SK-N-SH (cell line): Measurements from ENCODE around the gene WDR82. TPM values are rescaled to one million over a fixed set of nuclear protein-coding genes. Genes with fewer than 3 reads are reported as not detected.

Source experiments
- CTCF ChIA-PET: fragments of 300-600, 350-600 bp; formaldehyde crosslinking; extraction: SDS; loops from one replicate; lab custom pipeline; 2021; lab: Yijun Ruan, JAX
- POLR2A ChIA-PET: fragments of 350-600 bp; sonication (Branson Sonifier 250); formaldehyde crosslinking; extraction: SDS; loops from one replicate; lab custom pipeline; 2020; ENCODE audit warnings: antibody characterized with exemption, inconsistent platforms; lab: Yijun Ruan, JAX
- DNase-seq: peaks from one replicate; pipeline ENCODE4 v3.0.0; 2012
- H2AFZ ChIP-seq: fragments of 200-600 bp; sonication (generic); 2 replicates; pipeline ENCODE4 v1.8.1; 2016; ENCODE audit warnings: antibody characterized with exemption, mild to moderate bottlenecking, low read depth
- H3F3A ChIP-seq: fragments of 200-600 bp; sonication (generic); replicated peaks from 2 replicates; pipeline ENCODE3; 2016; ENCODE audit warnings: antibody characterized with exemption, mild to moderate bottlenecking; ENCODE audit not compliant: insufficient read depth
- H3K27ac ChIP-seq, 2 experiments: fragments of 200-500 bp in 1 of 2; fragments of 200-600 bp in 1 of 2; sonication (Bioruptor generic) in 1 of 2; sonication (generic), shearing (Covaris generic) in 1 of 2; 2 replicates each; pipeline versions ENCODE4 v1.5.1 to v1.6.1; 2014 to 2016; ENCODE audit warnings: low read depth in 2 of 2, inconsistent platforms in 1 of 2, low read length in 1 of 2, mild to moderate bottlenecking in 1 of 2, mixed read lengths in 1 of 2
- H3K27me3 ChIP-seq: fragments of 200-600 bp; sonication (generic), shearing (Covaris generic); 2 replicates; pipeline ENCODE4 v1.6.1; 2016; ENCODE audit warnings: mixed run types; ENCODE audit not compliant: insufficient read depth
- H3K36me3 ChIP-seq, 2 experiments: fragments of 200-500 bp in 1 of 2; fragments of 200-600 bp in 1 of 2; sonication (Bioruptor generic) in 1 of 2; sonication (generic) in 1 of 2; replicated peaks in 1 of 2; 2 replicates each; pipeline versions ENCODE3 to v1.5.1; 2014 to 2016; ENCODE audit warnings: low read length in 1 of 2, mild to moderate bottlenecking in 1 of 2; ENCODE audit not compliant: insufficient read depth in 2 of 2, control insufficient read depth in 1 of 2
- H3K4me1 ChIP-seq, 2 experiments: fragments of 200-500 bp in 1 of 2; fragments of 200-600 bp in 1 of 2; sonication (Bioruptor generic) in 1 of 2; sonication (generic), shearing (Covaris generic) in 1 of 2; 2 replicates each; pipeline versions ENCODE4 v1.5.1 to v1.6.1; 2014 to 2016; ENCODE audit warnings: low read depth in 1 of 2, low read length in 1 of 2, mixed run types in 1 of 2; ENCODE audit not compliant: insufficient read depth in 2 of 2, control insufficient read depth in 1 of 2
- H3K4me2 ChIP-seq: fragments of 200-600 bp; sonication (generic), shearing (Covaris generic); 2 replicates; pipeline ENCODE4 v1.6.1; 2017; ENCODE audit warnings: mixed run types
- H3K4me3 ChIP-seq, 2 experiments: fragments of 200-500 bp in 1 of 2; fragments of 200-600 bp in 1 of 2; sonication (Bioruptor generic) in 1 of 2; sonication (generic), shearing (Covaris generic) in 1 of 2; 2 replicates each; pipeline versions ENCODE4 v1.5.1 to v1.8.1; 2014 to 2016; ENCODE audit warnings: low read depth in 2 of 2, inconsistent platforms in 1 of 2, low read length in 1 of 2, mild to moderate bottlenecking in 1 of 2, mixed read lengths in 1 of 2, moderate library complexity in 1 of 2
- H3K79me2 ChIP-seq: fragments of 200-600 bp; sonication (generic); 2 replicates; pipeline ENCODE4 v1.8.1; 2017; ENCODE audit warnings: mild to moderate bottlenecking; ENCODE audit not compliant: insufficient read depth
- H3K9ac ChIP-seq: fragments of 200-600 bp; sonication (generic); 2 replicates; pipeline ENCODE4 v1.6.1; 2017; ENCODE audit warnings: mixed run types
- H3K9me2 ChIP-seq: fragments of 200-600 bp; sonication (generic); 2 replicates; pipeline ENCODE4 v1.6.1; 2017; ENCODE audit warnings: mixed run types
- H3K9me3 ChIP-seq: fragments of 200-600 bp; sonication (generic); 2 replicates; pipeline ENCODE4 v1.6.1; 2017; ENCODE audit warnings: mixed run types, mild to moderate bottlenecking, moderate library complexity
- H4K20me1 ChIP-seq: fragments of 200-600 bp; sonication (generic); 2 replicates; pipeline ENCODE4 v1.6.1; 2017; ENCODE audit warnings: mild to moderate bottlenecking, mixed run types; ENCODE audit not compliant: insufficient read depth
- CHD2 ChIP-seq: fragments of 150-350 bp; IDR thresholded peaks from 2 replicates; pipeline ENCODE4 v1.6.1; 2018; ENCODE audit warnings: low read length; ENCODE audit not compliant: partially characterized antibody
- ELF1 ChIP-seq: IDR thresholded peaks from 2 replicates; pipeline ENCODE4 v1.4.0; 2012
- EZH2phosphoT487 ChIP-seq: fragments of 200-600 bp; sonication (generic); IDR thresholded peaks from 2 replicates; pipeline ENCODE4 v1.6.1; 2017; ENCODE audit warnings: low read depth, mixed run types, mild to moderate bottlenecking, antibody characterized with exemption, moderate library complexity, borderline replicate concordance
- FOSL2 ChIP-seq: IDR thresholded peaks from 2 replicates; pipeline ENCODE4 v1.4.0; 2012; ENCODE audit warnings: low read depth, mild to moderate bottlenecking, moderate library complexity, borderline replicate concordance
- FOXJ3 ChIP-seq: sonication (generic); formaldehyde crosslinking; IDR thresholded peaks from 2 replicates; pipeline ENCODE4 v1.5.1; 2020; ENCODE audit warnings: mild to moderate bottlenecking, missing genetic modification reagents
- FOXM1 ChIP-seq: IDR thresholded peaks from 2 replicates; pipeline ENCODE4 v1.4.0; 2012; ENCODE audit warnings: low read depth, mild to moderate bottlenecking
- GABPA ChIP-seq: IDR thresholded peaks from 2 replicates; pipeline ENCODE4 v1.4.0; 2012; ENCODE audit warnings: low read depth, mild to moderate bottlenecking
- JUND ChIP-seq: IDR thresholded peaks from 2 replicates; pipeline ENCODE4 v1.4.0; 2012
- MEF2A ChIP-seq: IDR thresholded peaks from 2 replicates; pipeline ENCODE4 v1.4.0; 2012; ENCODE audit warnings: low read depth, borderline replicate concordance
- MXI1 ChIP-seq: IDR thresholded peaks from 2 replicates; pipeline ENCODE4 v1.6.1; 2012; ENCODE audit warnings: mild to moderate bottlenecking, low read depth, low read length, improper control_type of control experiment
- RAD21 ChIP-seq: IDR thresholded peaks from 2 replicates; pipeline ENCODE4 v1.6.1; 2012; ENCODE audit warnings: mild to moderate bottlenecking, low read length
- RCOR1 ChIP-seq: fragments of 150-350 bp; IDR thresholded peaks from 2 replicates; pipeline ENCODE4 v1.6.1; 2017; ENCODE audit warnings: antibody characterized with exemption, low read length
- TAF1 ChIP-seq: IDR thresholded peaks from 2 replicates; pipeline ENCODE4 v1.6.1; 2012; ENCODE audit warnings: low read depth, mild to moderate bottlenecking, low read length, moderate library complexity, borderline replicate concordance
- YY1 ChIP-seq: IDR thresholded peaks from 2 replicates; pipeline ENCODE4 v1.4.0; 2012; ENCODE audit warnings: low read depth, mild to moderate bottlenecking
- WGBS: methylation state at CpG from one replicate; pipeline ENCODE4 v1.1.6; 2017; ENCODE audit warnings: low lambda C conversion rate; 5-methylcytosine and 5-hydroxymethylcytosine counted together
- polyA plus RNA-seq, 3 experiments: library from polyadenylated mRNA; depleted of rRNA; stranded (reverse); fragments of >200 nt; gene quantifications; 2 replicates each; pipeline ENCODE4 v1.2.3, GENCODE V29; 2012
- TF ChIP-seq, protein P1 (sequence below): IDR thresholded peaks from 2 replicates; pipeline ENCODE4 v1.4.0; 2012; ENCODE audit warnings: low read depth, borderline replicate concordance
- TF ChIP-seq, protein P2 (sequence below): IDR thresholded peaks from 2 replicates; pipeline ENCODE4; 2012
- TF ChIP-seq, protein P3 (sequence below): fragments of 200-600 bp; sonication (generic); IDR thresholded peaks from 2 replicates; pipeline ENCODE4 v1.6.1; 2017; ENCODE audit warnings: antibody characterized with exemption, mild to moderate bottlenecking, moderate library complexity
- TF ChIP-seq, protein P4 (sequence below): fragments of 150-350 bp; IDR thresholded peaks from 2 replicates; pipeline ENCODE4 v1.6.1; 2017; ENCODE audit warnings: antibody characterized with exemption, low read length, low read depth, borderline replicate concordance

The WDR82 gene
- polyA plus RNA-seq, 1 of the 3 experiments (the other 2 are of a cell fraction), result 41.2 TPM

DNA sequence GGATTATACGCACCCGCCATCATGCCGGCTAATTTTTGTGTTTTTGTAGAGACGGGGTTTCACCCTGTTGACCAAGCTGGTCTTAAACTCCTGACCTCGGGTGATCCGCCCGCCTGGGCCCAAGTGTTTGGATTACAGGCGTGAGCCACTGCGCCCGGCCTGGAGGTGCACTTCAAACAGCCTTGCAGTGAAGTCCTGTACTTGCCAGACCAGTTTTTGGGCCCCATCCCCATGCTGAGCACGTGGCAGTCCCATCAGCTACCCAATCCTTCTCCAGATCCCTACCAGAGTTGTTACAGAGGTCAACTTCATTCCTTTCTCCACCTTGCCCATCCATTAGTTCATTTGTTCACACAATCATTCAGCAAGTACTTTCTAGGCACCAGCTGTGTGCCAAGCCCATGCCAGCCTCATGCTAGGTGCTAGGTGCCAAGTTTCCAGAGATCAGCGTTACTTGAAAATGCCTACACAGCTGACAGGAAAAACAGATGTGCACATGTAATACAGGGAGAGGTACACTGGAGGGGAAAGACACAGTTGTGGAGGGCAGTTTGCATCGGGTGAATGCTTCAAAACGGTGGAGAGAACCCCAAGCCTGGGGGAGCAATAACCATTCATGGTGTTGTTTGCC lies 39.9 kb upstream of the WDR82 start:
- CTCF ChIA-PET, result interaction anchor here (0.9 to 4.2 kb wide), 5 partner anchors 11 to 144 kb away, joined by 3 to 20 read pairs (median 4); no protein-coding TSS in a partner anchor

More for the DNA sequence above, 39.9 kb upstream of the WDR82 start:
- Histone ChIP-seq H3K9ac (no peak overlapping the region), H3K4me2 (no peak overlapping the region), H3K27ac (no peak overlapping the region), H3K4me1 (peaks cover 15 to 51% of the 10 kb centered on the region in 2 experiments), H2AFZ (no peak overlapping the region), H3F3A (no peaks in the 10 kb centered on the region), H3K9me2 (no peaks in the 10 kb centered on the region), H3K79me2 (no peaks in the 10 kb centered on the region), H3K9me3 (no peaks in the 10 kb centered on the region), H4K20me1 (no peaks in the 10 kb centered on the region), H3K36me3 (no peaks in the 10 kb centered on the region), H3K4me3 (no peak overlapping the region), H3K27me3 (no peaks in the 10 kb centered on the region)
- TF ChIP-seq RCOR1, result no peak
- no peak for TF ChIP-seq MEF2A
- TF ChIP-seq YY1, result no peak
- TF ChIP-seq, protein P1, sequence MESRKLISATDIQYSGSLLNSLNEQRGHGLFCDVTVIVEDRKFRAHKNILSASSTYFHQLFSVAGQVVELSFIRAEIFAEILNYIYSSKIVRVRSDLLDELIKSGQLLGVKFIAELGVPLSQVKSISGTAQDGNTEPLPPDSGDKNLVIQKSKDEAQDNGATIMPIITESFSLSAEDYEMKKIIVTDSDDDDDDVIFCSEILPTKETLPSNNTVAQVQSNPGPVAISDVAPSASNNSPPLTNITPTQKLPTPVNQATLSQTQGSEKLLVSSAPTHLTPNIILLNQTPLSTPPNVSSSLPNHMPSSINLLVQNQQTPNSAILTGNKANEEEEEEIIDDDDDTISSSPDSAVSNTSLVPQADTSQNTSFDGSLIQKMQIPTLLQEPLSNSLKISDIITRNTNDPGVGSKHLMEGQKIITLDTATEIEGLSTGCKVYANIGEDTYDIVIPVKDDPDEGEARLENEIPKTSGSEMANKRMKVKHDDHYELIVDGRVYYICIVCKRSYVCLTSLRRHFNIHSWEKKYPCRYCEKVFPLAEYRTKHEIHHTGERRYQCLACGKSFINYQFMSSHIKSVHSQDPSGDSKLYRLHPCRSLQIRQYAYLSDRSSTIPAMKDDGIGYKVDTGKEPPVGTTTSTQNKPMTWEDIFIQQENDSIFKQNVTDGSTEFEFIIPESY, result no peak
- TF ChIP-seq MXI1, result no peak
- TF ChIP-seq FOXM1, result no peak
- TF ChIP-seq GABPA, result no peak
- no peak for TF ChIP-seq FOSL2
- TF ChIP-seq ELF1, result no peak
- TF ChIP-seq, protein P2, sequence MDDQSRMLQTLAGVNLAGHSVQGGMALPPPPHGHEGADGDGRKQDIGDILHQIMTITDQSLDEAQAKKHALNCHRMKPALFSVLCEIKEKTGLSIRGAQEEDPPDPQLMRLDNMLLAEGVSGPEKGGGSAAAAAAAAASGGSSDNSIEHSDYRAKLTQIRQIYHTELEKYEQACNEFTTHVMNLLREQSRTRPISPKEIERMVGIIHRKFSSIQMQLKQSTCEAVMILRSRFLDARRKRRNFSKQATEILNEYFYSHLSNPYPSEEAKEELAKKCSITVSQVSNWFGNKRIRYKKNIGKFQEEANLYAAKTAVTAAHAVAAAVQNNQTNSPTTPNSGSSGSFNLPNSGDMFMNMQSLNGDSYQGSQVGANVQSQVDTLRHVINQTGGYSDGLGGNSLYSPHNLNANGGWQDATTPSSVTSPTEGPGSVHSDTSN, result no peak
- no peak for TF ChIP-seq FOXJ3 (CRISPR knock-in tag)
- TF ChIP-seq TAF1, result no peak
- TF ChIP-seq CHD2, result no peak
- TF ChIP-seq, protein P3, sequence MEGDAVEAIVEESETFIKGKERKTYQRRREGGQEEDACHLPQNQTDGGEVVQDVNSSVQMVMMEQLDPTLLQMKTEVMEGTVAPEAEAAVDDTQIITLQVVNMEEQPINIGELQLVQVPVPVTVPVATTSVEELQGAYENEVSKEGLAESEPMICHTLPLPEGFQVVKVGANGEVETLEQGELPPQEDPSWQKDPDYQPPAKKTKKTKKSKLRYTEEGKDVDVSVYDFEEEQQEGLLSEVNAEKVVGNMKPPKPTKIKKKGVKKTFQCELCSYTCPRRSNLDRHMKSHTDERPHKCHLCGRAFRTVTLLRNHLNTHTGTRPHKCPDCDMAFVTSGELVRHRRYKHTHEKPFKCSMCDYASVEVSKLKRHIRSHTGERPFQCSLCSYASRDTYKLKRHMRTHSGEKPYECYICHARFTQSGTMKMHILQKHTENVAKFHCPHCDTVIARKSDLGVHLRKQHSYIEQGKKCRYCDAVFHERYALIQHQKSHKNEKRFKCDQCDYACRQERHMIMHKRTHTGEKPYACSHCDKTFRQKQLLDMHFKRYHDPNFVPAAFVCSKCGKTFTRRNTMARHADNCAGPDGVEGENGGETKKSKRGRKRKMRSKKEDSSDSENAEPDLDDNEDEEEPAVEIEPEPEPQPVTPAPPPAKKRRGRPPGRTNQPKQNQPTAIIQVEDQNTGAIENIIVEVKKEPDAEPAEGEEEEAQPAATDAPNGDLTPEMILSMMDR, result no peak
- TF ChIP-seq RAD21, result no peak
- TF ChIP-seq EZH2phosphoT487, result no peak
- TF ChIP-seq, protein P4, sequence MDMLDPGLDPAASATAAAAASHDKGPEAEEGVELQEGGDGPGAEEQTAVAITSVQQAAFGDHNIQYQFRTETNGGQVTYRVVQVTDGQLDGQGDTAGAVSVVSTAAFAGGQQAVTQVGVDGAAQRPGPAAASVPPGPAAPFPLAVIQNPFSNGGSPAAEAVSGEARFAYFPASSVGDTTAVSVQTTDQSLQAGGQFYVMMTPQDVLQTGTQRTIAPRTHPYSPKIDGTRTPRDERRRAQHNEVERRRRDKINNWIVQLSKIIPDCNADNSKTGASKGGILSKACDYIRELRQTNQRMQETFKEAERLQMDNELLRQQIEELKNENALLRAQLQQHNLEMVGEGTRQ, result no peak
- no peak for TF ChIP-seq JUND
- 91% methylated on average over 14 of the region's 14 CpGs for WGBS
- POLR2A ChIA-PET, result interaction anchor here (1.0 to 1.2 kb wide), 3 partner anchors 11 to 22 kb away, joined by 3 to 6 read pairs (median 4); no protein-coding TSS in a partner anchor
- no peak for DNase-seq
